H1 (cell line): ENCODE measurements around the gene TRIM10. TPM values are rescaled to one million over a fixed set of nuclear protein-coding genes. Genes with fewer than 3 reads are reported as not detected.

Experiments used
- CTCF ChIA-PET: fragments of 300-600 bp; sonication (Branson Sonifier 250); formaldehyde crosslinking; loops from one replicate; lab custom pipeline; 2021; ENCODE audit not compliant: partially characterized antibody; lab: Charles Lee
- POLR2A ChIA-PET: fragments of 300-600 bp; sonication (Branson Sonifier 250); formaldehyde crosslinking; loops from one replicate; lab custom pipeline; 2021; ENCODE audit warnings: inconsistent platforms; ENCODE audit not compliant: partially characterized antibody; lab: Charles Lee
- DNase-seq, 2 experiments: peaks; one replicate each; pipeline versions ENCODE4 v3.0.0 to v3.0.0-alpha.2; 2010 to 2022; ENCODE audit warnings: low spot score in 2 of 2, low read depth in 1 of 2, mixed read lengths in 1 of 2
- FAIRE-seq: peaks from 2 replicates; lab custom pipeline; 2011; peaks lifted over from hg19 to GRCh38; lab: Jason Lieb, UNC
- H2AFZ ChIP-seq: 2 replicates; pipeline ENCODE4 v1.8.1; 2012; ENCODE audit warnings: low read length, inconsistent platforms
- H2AK5ac ChIP-seq: 2 replicates; pipeline ENCODE4 v1.6.1; 2013; ENCODE audit warnings: low read depth, low read length
- H2BK120ac ChIP-seq: replicated peaks from 2 replicates; pipeline ENCODE3; 2013; ENCODE audit warnings: low read depth, low read length, inconsistent platforms
- H2BK12ac ChIP-seq: 2 replicates; pipeline ENCODE4 v1.6.1; 2013; ENCODE audit warnings: low read depth, low read length
- H2BK15ac ChIP-seq: 2 replicates; pipeline ENCODE4 v1.6.1; 2013; ENCODE audit warnings: low read length
- H2BK20ac ChIP-seq: 2 replicates; pipeline ENCODE4 v1.6.1; 2013; ENCODE audit warnings: low read length
- H2BK5ac ChIP-seq: 2 replicates; pipeline ENCODE4 v1.6.1; 2013; ENCODE audit warnings: low read depth, low read length
- H3K14ac ChIP-seq: 2 replicates; pipeline ENCODE4 v1.6.1; 2013; ENCODE audit warnings: inconsistent platforms; ENCODE audit not compliant: insufficient read length
- H3K18ac ChIP-seq: 2 replicates; pipeline ENCODE4 v1.6.1; 2013; ENCODE audit warnings: low read length; ENCODE audit errors: extremely low read depth
- H3K23ac ChIP-seq: 2 replicates; pipeline ENCODE4 v1.6.1; 2013; ENCODE audit warnings: inconsistent platforms; ENCODE audit not compliant: insufficient read length
- H3K23me2 ChIP-seq: 2 replicates; pipeline ENCODE4 v1.6.1; 2013; ENCODE audit warnings: low read depth, low read length
- H3K27ac ChIP-seq: 2 replicates; pipeline ENCODE4 v1.6.1; 2011; ENCODE audit warnings: low read depth, low read length, inconsistent platforms
- H3K27me3 ChIP-seq, 4 experiments: replicated peaks in 1 of 4; 1 replicate in 1 of 4; 2 replicates in 3 of 4; pipeline versions ENCODE4 v1.6.1 to v1.8.1; 2011 to 2013; ENCODE audit warnings: low read length in 3 of 4, mild to moderate bottlenecking in 3 of 4, inconsistent platforms in 2 of 4, mixed read lengths in 2 of 4, moderate library complexity in 1 of 4; ENCODE audit not compliant: control insufficient read depth in 3 of 4, insufficient read depth in 3 of 4; ENCODE audit errors: extremely low read depth in 1 of 4
- H3K36me3 ChIP-seq, 4 experiments: 2 replicates each; pipeline versions ENCODE4 v1.6.1 to v1.8.1; 2011 to 2013; ENCODE audit warnings: mild to moderate bottlenecking in 4 of 4, low read length in 3 of 4, moderate library complexity in 2 of 4, control low read depth in 1 of 4, inconsistent platforms in 1 of 4; ENCODE audit not compliant: insufficient read depth in 4 of 4, control insufficient read depth in 2 of 4
- H3K4ac ChIP-seq: replicated peaks from 2 replicates; pipeline ENCODE3; 2013; ENCODE audit warnings: low read length, low read depth, mixed read lengths, inconsistent platforms; ENCODE audit not compliant: insufficient read length
- H3K4me1 ChIP-seq, 4 experiments: replicated peaks in 1 of 4; 1 replicate in 1 of 4; 2 replicates in 3 of 4; pipeline versions ENCODE4 v1.6.1 to v1.8.1; 2011 to 2013; ENCODE audit warnings: low read length in 3 of 4, inconsistent platforms in 2 of 4, mixed read lengths in 1 of 4; ENCODE audit not compliant: insufficient read depth in 4 of 4, control insufficient read depth in 3 of 4
- H3K4me2 ChIP-seq, 2 experiments: 2 replicates each; pipeline versions ENCODE4 v1.6.1 to v1.8.1; 2011 to 2013; ENCODE audit warnings: low read depth in 2 of 2, low read length in 2 of 2, control low read depth in 1 of 2, inconsistent platforms in 1 of 2, mild to moderate bottlenecking in 1 of 2; ENCODE audit not compliant: insufficient read depth in 1 of 2
- H3K4me3 ChIP-seq, 4 experiments: fragments of 200-600, 300-600 bp in 1 of 4; sonication (generic), shearing (Covaris generic), sonication (Bioruptor Twin) in 1 of 4; 2 replicates each; pipeline versions ENCODE4 v1.5.1 to v1.8.1; 2011 to 2016; ENCODE audit warnings: low read length in 4 of 4, low read depth in 3 of 4, control low read depth in 2 of 4, inconsistent platforms in 2 of 4, mild to moderate bottlenecking in 2 of 4, mixed read lengths in 1 of 4, moderate library complexity in 1 of 4; ENCODE audit not compliant: insufficient read depth in 2 of 4; ENCODE audit errors: extremely low read depth in 1 of 4
- H3K56ac ChIP-seq: replicated peaks from 2 replicates; pipeline ENCODE3; 2013; ENCODE audit warnings: low read depth, mild to moderate bottlenecking, mixed read lengths, low read length, inconsistent platforms; ENCODE audit not compliant: insufficient read length
- H3K79me1 ChIP-seq: 2 replicates; pipeline ENCODE4 v1.6.1; 2013; ENCODE audit warnings: low read depth, low read length, control low read depth
- H3K79me2 ChIP-seq, 2 experiments: 2 replicates each; pipeline versions ENCODE4 v1.6.1 to v1.8.1; 2012 to 2013; ENCODE audit warnings: low read length in 2 of 2, mild to moderate bottlenecking in 2 of 2, inconsistent platforms in 1 of 2; ENCODE audit not compliant: insufficient read depth in 2 of 2, control insufficient read depth in 1 of 2
- H3K9ac ChIP-seq, 4 experiments: replicated peaks in 1 of 4; 1 replicate in 1 of 4; 2 replicates in 3 of 4; pipeline versions ENCODE4 v1.6.1 to v1.8.1; 2011 to 2013; ENCODE audit warnings: low read depth in 3 of 4, low read length in 3 of 4, control low read depth in 2 of 4, mild to moderate bottlenecking in 2 of 4, moderate library complexity in 2 of 4, inconsistent platforms in 1 of 4; ENCODE audit errors: extremely low read depth in 1 of 4
- H3K9me3 ChIP-seq, 2 experiments: 2 replicates each; pipeline versions ENCODE4 v1.6.1 to v1.8.1; 2012 to 2013; ENCODE audit warnings: mild to moderate bottlenecking in 2 of 2, moderate library complexity in 2 of 2, control low read depth in 1 of 2, inconsistent platforms in 1 of 2, low read depth in 1 of 2, low read length in 1 of 2, mixed read lengths in 1 of 2; ENCODE audit not compliant: insufficient read depth in 2 of 2
- H4K20me1 ChIP-seq, 2 experiments: replicated peaks in 1 of 2; 2 replicates each; pipeline versions ENCODE3 to v1.8.1; 2011 to 2013; ENCODE audit warnings: inconsistent platforms in 2 of 2, low read length in 2 of 2, mild to moderate bottlenecking in 1 of 2; ENCODE audit not compliant: insufficient read depth in 2 of 2, control insufficient read depth in 1 of 2
- H4K5ac ChIP-seq: 2 replicates; pipeline ENCODE4 v1.6.1; 2013; ENCODE audit warnings: low read length, low read depth, mixed read lengths, inconsistent platforms; ENCODE audit not compliant: insufficient read length
- H4K8ac ChIP-seq: 2 replicates; pipeline ENCODE4 v1.8.0; 2013; ENCODE audit warnings: mild to moderate bottlenecking, moderate library complexity, low read length, inconsistent platforms; ENCODE audit not compliant: insufficient read depth; ENCODE audit errors: extremely low read depth
- H4K91ac ChIP-seq: replicated peaks from 2 replicates; pipeline ENCODE3; 2013; ENCODE audit warnings: low read length, mixed read lengths, inconsistent platforms; ENCODE audit not compliant: insufficient read length
- BACH1 ChIP-seq: IDR thresholded peaks from 2 replicates; pipeline ENCODE4 v1.6.1; 2012; ENCODE audit warnings: low read length, improper control_type of control experiment
- BCL11A ChIP-seq, 2 experiments: IDR thresholded peaks; one replicate each; pipeline ENCODE4 v1.6.1; 2011; ENCODE audit warnings: low read depth in 2 of 2, low read length in 2 of 2, mild to moderate bottlenecking in 2 of 2
- CBX8 ChIP-seq: fragments of 300-800, 300-1000 bp; sonication (generic); IDR thresholded peaks from 2 replicates; pipeline ENCODE4 v1.7.1; 2016; ENCODE audit warnings: low read depth, low read length, borderline replicate concordance
- CHD1 ChIP-seq: IDR thresholded peaks from 2 replicates; pipeline ENCODE4 v1.6.1; 2012; ENCODE audit warnings: low read depth, low read length, improper control_type of control experiment
- POLR2A ChIP-seq, 2 experiments: IDR thresholded peaks; 1 replicate in 1 of 2; 2 replicates in 1 of 2; pipeline ENCODE4 v1.6.1; 2011; ENCODE audit warnings: low read depth in 2 of 2, low read length in 2 of 2, mild to moderate bottlenecking in 2 of 2; ENCODE audit errors: control extremely low read depth in 1 of 2
- RAD21 ChIP-seq, 2 experiments: IDR thresholded peaks in 1 of 2; conservative IDR thresholded peaks in 1 of 2; 2 replicates each; pipeline ENCODE4 v1.6.1; 2011; ENCODE audit warnings: low read depth in 2 of 2, low read length in 2 of 2, improper control_type of control experiment in 1 of 2, inconsistent platforms in 1 of 2, mild to moderate bottlenecking in 1 of 2, moderate library complexity in 1 of 2
- TEAD4 ChIP-seq: IDR thresholded peaks from 2 replicates; pipeline ENCODE4 v1.6.1; 2012; ENCODE audit warnings: low read depth, low read length, inconsistent platforms, mixed read lengths
- WGBS, 2 experiments: shearing (Covaris generic) in 1 of 2; methylation state at CpG; one replicate each; pipeline versions ENCODE4 v1.1.6 to v1.1.7; 2013 to 2015; ENCODE audit warnings: low lambda C conversion rate in 2 of 2, mixed read lengths in 2 of 2, inconsistent platforms in 1 of 2, low coverage in 1 of 2, missing lambda C conversion rate in 1 of 2; ENCODE audit not compliant: insufficient replicate concordance in 2 of 2, insufficient coverage in 1 of 2, insufficient read length in 1 of 2; ENCODE audit errors: extremely low coverage in 1 of 2, missing lambda C conversion rate in 1 of 2; 5-methylcytosine and 5-hydroxymethylcytosine counted together
- polyA plus RNA-seq, 7 experiments: library from polyadenylated mRNA; depleted of rRNA in 3 of 7; stranded (reverse) in 5 of 7; unstranded in 2 of 7; fragments of >200 nt in 5 of 7; fragments of 200-250 nt in 2 of 7; gene quantifications; 1 replicate in 5 of 7; 2 replicates in 1 of 7; 4 replicates in 1 of 7; pipeline versions ENCODE4 v1.2.1 to v1.2.3, GENCODE V29; 2011 to 2013; ENCODE audit warnings: missing spikeins in 2 of 7, mixed read lengths in 2 of 7
- total RNA-seq: library from RNA; stranded (reverse); fragmentation: NEBNext Ultra II Directional; extraction: Animal tissue kit (Norgen Biotek cat#: 25700); gene quantifications from 2 replicates; pipeline ENCODE4 v1.2.1, GENCODE V29; 2021

The TRIM10 gene
- total and polyA plus RNA-seq, 2 of the 8 experiments (the other 6 are each of a cell fraction or from before 2014, with no cell fraction given) = 0.06 TPM; not detected in 1

DNA sequence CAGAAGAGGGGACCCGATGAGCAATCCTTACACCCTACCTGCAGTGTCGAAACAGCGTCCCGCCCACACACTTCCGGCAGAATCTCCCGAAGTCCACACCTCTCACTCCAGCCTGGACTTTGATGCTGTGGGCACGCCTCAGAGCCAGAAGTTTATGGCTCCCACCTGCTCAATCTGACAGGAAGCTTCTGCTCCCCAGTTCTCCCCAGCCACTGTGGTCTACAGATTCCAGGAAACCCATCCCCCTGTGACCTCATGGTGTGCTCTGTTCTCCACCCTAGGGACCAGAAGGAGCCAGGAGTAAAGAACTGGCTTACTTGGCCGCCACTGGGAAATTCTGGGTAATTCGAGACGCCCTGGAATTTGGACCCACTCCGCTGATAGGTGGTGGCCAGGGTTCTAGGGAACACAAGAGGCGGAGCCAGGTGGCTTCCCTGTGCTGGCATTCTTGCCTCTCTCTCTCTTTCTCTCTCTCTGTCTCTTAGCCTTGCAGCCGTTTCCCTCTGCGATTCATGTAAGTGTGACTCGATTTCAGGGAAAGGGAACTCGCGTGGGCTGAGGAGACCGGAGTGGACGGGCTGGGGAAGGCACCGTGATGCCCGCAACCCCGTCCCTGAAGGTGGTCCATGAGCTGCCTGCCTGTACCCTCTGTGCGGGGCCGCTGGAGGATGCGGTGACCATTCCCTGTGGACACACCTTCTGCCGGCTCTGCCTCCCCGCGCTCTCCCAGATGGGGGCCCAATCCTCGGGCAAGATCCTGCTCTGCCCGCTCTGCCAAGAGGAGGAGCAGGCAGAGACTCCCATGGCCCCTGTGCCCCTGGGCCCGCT is 2.3 kb upstream of the TRIM10 start, which contains the start of gene TRIM15:
TRIM15 (plus strand) TSS at position 457 of the 828 bp plus-strand sequence; CDS start at position 596, 139 bp downstream.
- Histone ChIP-seq H3K79me2 (no peaks in the 10 kb centered on the region), H4K5ac (no peak within 1 kb of the TSS), H3K4me1 (peaks cover 0 to 4% (median 2%) of the 10 kb centered on the region in 4 experiments; a peak in 1 of 7 replicates), H2AFZ (peak within 1 kb of the TSS; percentile 90), H3K23ac (no peak within 1 kb of the TSS), H3K56ac (no peak within 1 kb of the TSS), H3K27me3 (peaks cover 0 to 5% (median 2%) of the 10 kb centered on the region in 4 experiments; a peak in 3 of 7 replicates), H3K79me1 (no peaks in the 10 kb centered on the region), H3K27ac (no peak within 1 kb of the TSS), H3K4ac (no peak within 1 kb of the TSS), H3K9ac (no peak within 1 kb of the TSS), H3K4me2 (peak within 1 kb of the TSS; percentile 9 to 17; a peak in 1 of 4 replicates), H2AK5ac (no peak within 1 kb of the TSS), H2BK120ac (no peak within 1 kb of the TSS), H3K36me3 (no peaks in the 10 kb centered on the region), H2BK15ac (no peak within 1 kb of the TSS), H3K14ac (no peak within 1 kb of the TSS), H2BK20ac (no peak within 1 kb of the TSS), H4K20me1 (no peaks in the 10 kb centered on the region), H3K18ac (peak within 1 kb of the TSS; percentile 48; the same call in 1 of the 2 replicates), H3K9me3 (no peaks in the 10 kb centered on the region), H3K4me3 (no peak within 1 kb of the TSS), H2BK5ac (no peak within 1 kb of the TSS), H4K8ac (peak within 1 kb of the TSS; percentile 41; the same call in 1 of the 2 replicates), H4K91ac (no peak within 1 kb of the TSS), H2BK12ac (0 out of 2 replicates have a peak within 1 kb of the TSS, but pooled peaks have one; percentile 17), H3K23me2 (no peaks in the 10 kb centered on the region)
- 85% methylated on average over 24 of the region's 31 CpGs; no CpG with 5 or more reads in 1 of the 2 experiments for WGBS, 2 experiments
- ChIA-PET CTCF (interaction anchor here (0.6 to 1.5 kb wide), 5 partner anchors 15 to 61 kb away, joined by 3 to 13 read pairs (median 3); no protein-coding TSS in a partner anchor), POLR2A (interaction anchor here (0.8 kb wide), 1 partner anchor 102 kb away, joined by 3 read pairs; the partner anchor contains the start of gene POLR1H)
- DNase-seq (no peak), FAIRE-seq (no peak)
- TF ChIP-seq RAD21 (IDR thresholded peaks at IDR 0.05 in 1 of 2, conservative IDR thresholded peaks at IDR 0.05 in 1 of 2; ENCODE audit: low read depth in 2 of 2, low read length in 2 of 2) (no peak), TEAD4 (peak; percentile 17; the same call in 1 of the 2 replicates), CHD1 (no peak), CBX8 (no peak), POLR2A (IDR thresholded peaks at IDR 0.05; ENCODE audit: control extremely low read depth in 1 of 2, low read depth in 2 of 2, low read length in 2 of 2) (no peak), BCL11A (IDR thresholded peaks at IDR 0.05; ENCODE audit: low read depth in 2 of 2, low read length in 2 of 2) (no peak), BACH1 (no peak)
